ENCODE data around the gene CEP85. TPM values are rescaled to one million over a fixed set of nuclear protein-coding genes. Genes with fewer than 3 reads are reported as not detected.

Gene CEP85
- total RNA-seq, 1 experiment from 2014 or later: 37.2 TPM

DNA sequence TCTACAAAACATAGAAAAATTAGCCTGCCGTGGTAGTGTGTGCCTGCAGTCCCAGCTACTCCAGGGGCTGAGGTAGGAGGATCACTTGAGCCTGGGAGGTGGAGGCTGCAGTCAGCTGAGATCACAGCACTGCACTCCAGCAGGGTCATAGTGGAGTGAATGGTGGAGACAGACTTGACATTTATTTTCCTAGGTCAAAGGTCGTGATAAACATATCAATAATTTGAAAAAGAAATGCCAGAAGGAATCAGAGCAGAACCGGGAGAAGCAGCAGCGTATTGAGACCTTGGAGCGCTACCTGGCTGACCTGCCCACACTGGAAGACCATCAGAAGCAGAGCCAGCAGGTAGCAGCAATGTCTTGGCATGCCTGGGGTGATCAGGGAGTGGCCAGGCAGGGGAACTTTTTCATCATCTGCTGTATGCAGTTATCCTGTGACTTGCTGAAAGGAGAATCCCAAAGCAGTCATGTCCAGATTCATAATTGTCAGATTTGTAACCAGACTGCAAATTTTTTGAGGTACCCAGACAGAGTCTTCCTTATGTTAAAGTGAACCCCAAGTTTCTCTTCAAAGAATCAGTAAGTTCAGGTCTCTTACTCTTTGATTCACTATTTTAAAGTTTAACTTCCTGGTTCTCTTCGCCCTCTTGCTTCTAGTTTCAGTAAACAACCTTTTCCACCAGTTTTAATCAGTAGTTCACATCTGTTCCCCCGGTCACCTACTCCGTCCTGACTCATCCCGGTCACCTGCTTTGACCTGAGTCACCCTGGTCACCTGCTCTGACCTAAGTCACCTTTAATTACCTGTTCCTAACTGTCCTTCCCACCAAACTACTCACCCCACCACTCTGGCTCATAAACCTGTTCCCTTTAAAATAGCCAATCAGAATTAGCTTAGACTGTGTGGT is 34.5 kb downstream of the CEP85 start:
- H3K36me3 ChIP-seq (ENCODE audit: control insufficient read depth in 1 of 2, insufficient read depth in 2 of 2, low read length in 2 of 2): peaks cover 43 to 80% of the 10 kb centered on the region in 2 experiments
- H3K9ac ChIP-seq (ENCODE audit: low read length): no peak overlapping the region
- H3K27ac ChIP-seq (ENCODE audit: low read depth, low read length): no peak overlapping the region
- no peaks in the 10 kb centered on the region for H3K4me1 ChIP-seq (ENCODE audit: control insufficient read depth in 1 of 2, insufficient read depth in 2 of 2, low read length in 2 of 2)
- H3K79me2 ChIP-seq (ENCODE audit: insufficient read depth, low read length): no peaks in the 10 kb centered on the region
- H3K4me2 ChIP-seq (ENCODE audit: low read length): no peak overlapping the region
- TF ChIP-seq ZNF274 (IDR thresholded peaks at IDR 0.05; ENCODE audit: low read depth, low read length): no peak
- TF ChIP-seq, protein P1, sequence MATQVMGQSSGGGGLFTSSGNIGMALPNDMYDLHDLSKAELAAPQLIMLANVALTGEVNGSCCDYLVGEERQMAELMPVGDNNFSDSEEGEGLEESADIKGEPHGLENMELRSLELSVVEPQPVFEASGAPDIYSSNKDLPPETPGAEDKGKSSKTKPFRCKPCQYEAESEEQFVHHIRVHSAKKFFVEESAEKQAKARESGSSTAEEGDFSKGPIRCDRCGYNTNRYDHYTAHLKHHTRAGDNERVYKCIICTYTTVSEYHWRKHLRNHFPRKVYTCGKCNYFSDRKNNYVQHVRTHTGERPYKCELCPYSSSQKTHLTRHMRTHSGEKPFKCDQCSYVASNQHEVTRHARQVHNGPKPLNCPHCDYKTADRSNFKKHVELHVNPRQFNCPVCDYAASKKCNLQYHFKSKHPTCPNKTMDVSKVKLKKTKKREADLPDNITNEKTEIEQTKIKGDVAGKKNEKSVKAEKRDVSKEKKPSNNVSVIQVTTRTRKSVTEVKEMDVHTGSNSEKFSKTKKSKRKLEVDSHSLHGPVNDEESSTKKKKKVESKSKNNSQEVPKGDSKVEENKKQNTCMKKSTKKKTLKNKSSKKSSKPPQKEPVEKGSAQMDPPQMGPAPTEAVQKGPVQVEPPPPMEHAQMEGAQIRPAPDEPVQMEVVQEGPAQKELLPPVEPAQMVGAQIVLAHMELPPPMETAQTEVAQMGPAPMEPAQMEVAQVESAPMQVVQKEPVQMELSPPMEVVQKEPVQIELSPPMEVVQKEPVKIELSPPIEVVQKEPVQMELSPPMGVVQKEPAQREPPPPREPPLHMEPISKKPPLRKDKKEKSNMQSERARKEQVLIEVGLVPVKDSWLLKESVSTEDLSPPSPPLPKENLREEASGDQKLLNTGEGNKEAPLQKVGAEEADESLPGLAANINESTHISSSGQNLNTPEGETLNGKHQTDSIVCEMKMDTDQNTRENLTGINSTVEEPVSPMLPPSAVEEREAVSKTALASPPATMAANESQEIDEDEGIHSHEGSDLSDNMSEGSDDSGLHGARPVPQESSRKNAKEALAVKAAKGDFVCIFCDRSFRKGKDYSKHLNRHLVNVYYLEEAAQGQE (IDR thresholded peaks at IDR 0.05; ENCODE audit: low read depth): no peak
- TF ChIP-seq JUND (IDR thresholded peaks at IDR 0.05): no peak
- no peak for TF ChIP-seq YY1 (IDR thresholded peaks at IDR 0.05; ENCODE audit: extremely low read depth, insufficient replicate concordance, low read depth, low read length)
- no peak for TF ChIP-seq RAD21 (IDR thresholded peaks at IDR 0.05; ENCODE audit: low read depth)
- TF ChIP-seq FOSL1 (IDR thresholded peaks at IDR 0.05; ENCODE audit: low read depth): no peak
- no peak for TF ChIP-seq CEBPB (IDR thresholded peaks at IDR 0.05; ENCODE audit: low read depth)
- TF ChIP-seq, protein P2, sequence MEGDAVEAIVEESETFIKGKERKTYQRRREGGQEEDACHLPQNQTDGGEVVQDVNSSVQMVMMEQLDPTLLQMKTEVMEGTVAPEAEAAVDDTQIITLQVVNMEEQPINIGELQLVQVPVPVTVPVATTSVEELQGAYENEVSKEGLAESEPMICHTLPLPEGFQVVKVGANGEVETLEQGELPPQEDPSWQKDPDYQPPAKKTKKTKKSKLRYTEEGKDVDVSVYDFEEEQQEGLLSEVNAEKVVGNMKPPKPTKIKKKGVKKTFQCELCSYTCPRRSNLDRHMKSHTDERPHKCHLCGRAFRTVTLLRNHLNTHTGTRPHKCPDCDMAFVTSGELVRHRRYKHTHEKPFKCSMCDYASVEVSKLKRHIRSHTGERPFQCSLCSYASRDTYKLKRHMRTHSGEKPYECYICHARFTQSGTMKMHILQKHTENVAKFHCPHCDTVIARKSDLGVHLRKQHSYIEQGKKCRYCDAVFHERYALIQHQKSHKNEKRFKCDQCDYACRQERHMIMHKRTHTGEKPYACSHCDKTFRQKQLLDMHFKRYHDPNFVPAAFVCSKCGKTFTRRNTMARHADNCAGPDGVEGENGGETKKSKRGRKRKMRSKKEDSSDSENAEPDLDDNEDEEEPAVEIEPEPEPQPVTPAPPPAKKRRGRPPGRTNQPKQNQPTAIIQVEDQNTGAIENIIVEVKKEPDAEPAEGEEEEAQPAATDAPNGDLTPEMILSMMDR (IDR thresholded peaks at IDR 0.05 in 2 of 3, conservative IDR thresholded peaks at IDR 0.05 in 1 of 3; ENCODE audit: borderline replicate concordance in 1 of 3, insufficient read depth in 1 of 3, low read depth in 2 of 3, low read length in 2 of 3): no peak
- TF ChIP-seq SRF (IDR thresholded peaks at IDR 0.05; ENCODE audit: low read depth): no peak
- no peak for TF ChIP-seq SP1 (IDR thresholded peaks at IDR 0.05; ENCODE audit: low read depth)
- no peak for TF ChIP-seq SIN3A (IDR thresholded peaks at IDR 0.05; ENCODE audit: low read depth)
- TF ChIP-seq, protein P3, sequence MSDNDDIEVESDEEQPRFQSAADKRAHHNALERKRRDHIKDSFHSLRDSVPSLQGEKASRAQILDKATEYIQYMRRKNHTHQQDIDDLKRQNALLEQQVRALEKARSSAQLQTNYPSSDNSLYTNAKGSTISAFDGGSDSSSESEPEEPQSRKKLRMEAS (IDR thresholded peaks at IDR 0.05): no peak
- TF ChIP-seq POLR2AphosphoS5 (IDR thresholded peaks at IDR 0.05; ENCODE audit: low read depth, low read length): no peak
- TF ChIP-seq ELF1 (IDR thresholded peaks at IDR 0.05; ENCODE audit: borderline replicate concordance, low read depth): no peak
- no peak for TF ChIP-seq ZFX (IDR thresholded peaks at IDR 0.05)
- intact Hi-C loops (cut with micrococcal nuclease): no loop called here
- H3K9me2 ChIP-seq (ENCODE audit: insufficient read depth): no peaks in the 10 kb centered on the region
- no peaks in the 10 kb centered on the region for H4K20me1 ChIP-seq (ENCODE audit: insufficient read depth)
- no TSS peak for BruUV-seq (replicated peaks)
- H3K9me3 ChIP-seq (ENCODE audit: control insufficient read depth in 1 of 2, insufficient read depth in 1 of 2, low read depth in 1 of 2, low read length in 2 of 2): 0 out of 4 replicates have a peak, but pooled peaks cover 6 to 7% of the 10 kb centered on the region in 2 experiments
- ChIA-PET RAD21 (ENCODE audit: low non-redundant PET in 1 of 2, low total read pairs in 2 of 2, uncharacterized antibody in 2 of 2, unreplicated experiment in 2 of 2) (no interaction called here), POLR2A (no interaction called here), CTCF (interaction anchor here (1.3 kb wide), 1 partner anchor 11 kb away, joined by 4 read pairs; the partner anchor contains the start of gene SH3BGRL3)
- DNase-seq (ENCODE audit: low read depth, low spot score): no peak
- H3K4me3 ChIP-seq (replicated peaks in 1 of 2; ENCODE audit: low read depth in 1 of 2, low read length in 2 of 2): no peak overlapping the region
- no peak for ATAC-seq
- no peaks in the 10 kb centered on the region for H3K27me3 ChIP-seq (ENCODE audit: insufficient read depth, low read length)
- H2AFZ ChIP-seq (ENCODE audit: low read depth, low read length, poor library complexity, severe bottlenecking): no peak overlapping the region
